Hematopoietic multipotent progenitor cell treated with erythropoietin and hydrocortisone succinate and interleukin-3 and kit ligand, for 15 days (in vitro differentiated cells): ENCODE results near the gene SH3BGR.
"Not testable (repeated sequence)": the region's sequence is repeated elsewhere in the genome, so short reads cannot be mapped to it uniquely, and the experiment has no call there.

Source experiments
- DNase-seq: peaks from one replicate; pipeline ENCODE4 v3.0.0-alpha.2; 2015; ENCODE audit warnings: low spot score

The SH3BGR gene

GRCh38 chr21:39451332-39452206, at the start of gene SH3BGR:
TSS of gene SH3BGR (plus strand) at chr21:39451970. CDS start at chr21:39452097, 127 bp downstream.
- DNase-seq = no peak

- DNase-seq = no peak
Measured at GRCh38 chr21:39406065-39406464, 45.7 kb upstream of the SH3BGR start.

- DNase-seq = not testable (repeated sequence)
Measured at GRCh38 chr21:39419204-39419603, 32.6 kb upstream of the SH3BGR start.

GRCh38 chr21:39422527-39423241, 29.1 kb upstream of the SH3BGR start:
- no peak for DNase-seq

- no peak for DNase-seq
Measured at GRCh38 chr21:39429445-39429844, 22.3 kb upstream of the SH3BGR start.

- no peak for DNase-seq
Measured at GRCh38 chr21:39430016-39430415, 21.8 kb upstream of the SH3BGR start.

GRCh38 chr21:39430457-39430856, 21.3 kb upstream of the SH3BGR start:
- no peak for DNase-seq

GRCh38 chr21:39430954-39431353, 20.8 kb upstream of the SH3BGR start:
- no peak for DNase-seq

GRCh38 chr21:39434950-39435349, 16.8 kb upstream of the SH3BGR start:
- DNase-seq = no peak

GRCh38 chr21:39439232-39439631, 12.5 kb upstream of the SH3BGR start:
- DNase-seq = no peak

- DNase-seq = peak; percentile 37
Measured at GRCh38 chr21:39441502-39442475, 10.0 kb upstream of the SH3BGR start.

GRCh38 chr21:39444421-39445180, 7.2 kb upstream of the SH3BGR start:
- no peak for DNase-seq

- DNase-seq = peak; percentile 90
Measured at GRCh38 chr21:39445321-39446269, 6.2 kb upstream of the SH3BGR start, which contains the start of gene LCA5L. TSS of gene LCA5L (minus strand) at chr21:39445778. CDS start at chr21:39428493, 17,285 bp downstream.

GRCh38 chr21:39447264-39447663, 4.5 kb upstream of the SH3BGR start:
- no peak for DNase-seq

GRCh38 chr21:39452207-39452969, 618 bp downstream of the SH3BGR start:
- DNase-seq = no peak

GRCh38 chr21:39452970-39453342, 1.2 kb downstream of the SH3BGR start:
- DNase-seq = no peak

- no peak for DNase-seq
Measured at GRCh38 chr21:39453571-39454179, 1.9 kb downstream of the SH3BGR start.

- no peak for DNase-seq
Measured at GRCh38 chr21:39454949-39455668, 3.3 kb downstream of the SH3BGR start.
